ENCODE results near the gene HOTAIR. TPM values are rescaled to one million over a fixed set of nuclear protein-coding genes. Genes with fewer than 3 reads are reported as not detected.

HOTAIR gene
- total RNA-seq, 1 donor from 2014 or later: not detected

DNA sequence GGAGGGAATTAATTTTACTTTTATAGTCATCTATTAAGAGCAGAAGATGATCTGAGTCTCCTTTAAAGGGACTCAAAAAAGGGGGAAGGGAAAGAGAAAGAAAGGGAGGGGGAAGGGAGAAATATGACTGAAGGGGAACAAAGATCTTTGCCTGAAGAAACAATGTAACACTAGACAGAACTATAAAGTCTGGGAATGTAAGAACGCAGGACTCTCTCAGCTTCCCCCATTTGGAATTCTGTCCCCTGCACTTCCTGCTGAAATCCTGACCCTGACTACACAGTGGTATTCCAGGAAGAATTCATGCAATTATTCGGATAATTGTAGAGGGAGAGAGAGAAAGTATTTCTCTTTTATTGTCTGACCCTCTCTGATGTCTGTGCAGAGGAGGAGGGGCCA lies 10.4 kb downstream of the HOTAIR start:
- Histone ChIP-seq H3K4me3 (no peak overlapping the region), H3K27me3 (peaks cover 100% of the 10 kb centered on the region), H4K20me1 (ENCODE audit: low read depth) (peaks cover 75% of the 10 kb centered on the region), H3K9me3 (ENCODE audit: low read depth) (no peaks in the 10 kb centered on the region), H3K27ac (no peak overlapping the region), H3K4me2 (no peak overlapping the region), H2AFZ (replicated peaks) (no peak overlapping the region), H3F3A (ENCODE audit: low read depth) (no peaks in the 10 kb centered on the region), H3K79me2 (ENCODE audit: low read depth) (no peaks in the 10 kb centered on the region), H3K9ac (no peak overlapping the region), H3K36me3 (no peaks in the 10 kb centered on the region), H3K4me1 (no peaks in the 10 kb centered on the region)
- Mint-ChIP-seq H3K27ac (no peak overlapping the region), H3K27me3 (ENCODE audit: insufficient read depth, low read depth) (peaks cover 94% of the 10 kb centered on the region), H3K9me3 (peaks cover 13% of the 10 kb centered on the region), H3K4me3 (no peak overlapping the region), H3K36me3 (peaks cover 2% of the 10 kb centered on the region), H3K4me1 (no peaks in the 10 kb centered on the region)
- TF ChIP-seq EZH2 (IDR thresholded peaks at IDR 0.05): peak; percentile 54
- peak; percentile 19 for TF ChIP-seq EZH2phosphoT487 (IDR thresholded peaks at IDR 0.05)
- TF ChIP-seq, protein P1, sequence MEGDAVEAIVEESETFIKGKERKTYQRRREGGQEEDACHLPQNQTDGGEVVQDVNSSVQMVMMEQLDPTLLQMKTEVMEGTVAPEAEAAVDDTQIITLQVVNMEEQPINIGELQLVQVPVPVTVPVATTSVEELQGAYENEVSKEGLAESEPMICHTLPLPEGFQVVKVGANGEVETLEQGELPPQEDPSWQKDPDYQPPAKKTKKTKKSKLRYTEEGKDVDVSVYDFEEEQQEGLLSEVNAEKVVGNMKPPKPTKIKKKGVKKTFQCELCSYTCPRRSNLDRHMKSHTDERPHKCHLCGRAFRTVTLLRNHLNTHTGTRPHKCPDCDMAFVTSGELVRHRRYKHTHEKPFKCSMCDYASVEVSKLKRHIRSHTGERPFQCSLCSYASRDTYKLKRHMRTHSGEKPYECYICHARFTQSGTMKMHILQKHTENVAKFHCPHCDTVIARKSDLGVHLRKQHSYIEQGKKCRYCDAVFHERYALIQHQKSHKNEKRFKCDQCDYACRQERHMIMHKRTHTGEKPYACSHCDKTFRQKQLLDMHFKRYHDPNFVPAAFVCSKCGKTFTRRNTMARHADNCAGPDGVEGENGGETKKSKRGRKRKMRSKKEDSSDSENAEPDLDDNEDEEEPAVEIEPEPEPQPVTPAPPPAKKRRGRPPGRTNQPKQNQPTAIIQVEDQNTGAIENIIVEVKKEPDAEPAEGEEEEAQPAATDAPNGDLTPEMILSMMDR (IDR thresholded peaks at IDR 0.05): no peak
- DNase-seq (ENCODE audit: low spot score): no peak

DNA sequence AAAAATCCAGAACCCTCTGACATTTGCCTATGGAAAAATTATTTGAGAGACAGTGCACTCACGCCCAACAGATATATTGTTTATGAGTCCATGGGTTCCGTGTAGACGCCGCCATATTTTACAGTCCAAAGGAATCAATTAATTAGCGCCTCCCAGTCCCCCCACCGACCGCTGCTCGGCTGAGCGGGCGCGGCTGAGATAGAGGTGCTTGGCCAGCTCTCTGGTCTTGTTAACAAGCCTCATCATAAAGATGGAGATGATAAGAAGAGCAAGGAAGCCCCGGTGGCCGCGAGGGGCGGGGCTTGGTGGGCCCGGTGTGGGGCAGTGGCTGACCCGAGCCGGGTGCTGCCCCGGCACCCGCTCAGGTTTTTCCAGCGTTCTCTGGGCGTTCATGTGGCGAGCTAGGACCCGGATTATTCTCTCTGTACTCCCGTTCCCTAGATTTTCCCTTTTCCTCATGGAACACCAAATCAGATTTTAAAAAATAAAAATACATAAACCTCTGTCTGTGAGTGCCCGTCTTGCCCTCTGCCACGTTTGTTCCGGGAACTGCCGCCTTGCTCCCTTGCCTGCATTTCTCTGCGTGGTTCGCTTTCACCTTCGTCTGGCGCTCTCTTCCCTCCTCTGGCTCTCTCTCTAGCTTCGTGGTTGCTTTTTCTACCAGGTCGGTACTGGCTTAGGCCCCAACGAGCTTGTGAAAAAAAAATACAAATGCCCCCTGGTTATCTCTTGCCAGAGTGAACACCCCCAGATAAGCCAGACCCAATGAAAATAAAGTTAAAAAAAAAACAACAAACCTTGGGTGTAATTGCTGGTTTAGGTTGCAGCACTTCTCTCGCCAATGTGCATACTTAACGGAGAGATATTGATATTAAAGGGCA lies 11.1 kb downstream of the HOTAIR start:
- peaks cover 100% of the 10 kb centered on the region for H3K27me3 ChIP-seq
- H4K20me1 ChIP-seq (ENCODE audit: low read depth): peaks cover 71% of the 10 kb centered on the region
- no peaks in the 10 kb centered on the region for H3F3A ChIP-seq (ENCODE audit: low read depth)
- Mint-ChIP-seq H3K27me3 (ENCODE audit: insufficient read depth, low read depth) (peaks cover 93% of the 10 kb centered on the region), H3K9me3 (peaks cover 13% of the 10 kb centered on the region), H3K4me3 (no peak overlapping the region), H3K4me1 (no peaks in the 10 kb centered on the region), H3K27ac (no peak overlapping the region), H3K36me3 (peaks cover 2% of the 10 kb centered on the region)
- no peaks in the 10 kb centered on the region for H3K9me3 ChIP-seq (ENCODE audit: low read depth)
- H3K27ac ChIP-seq: no peak overlapping the region
- H3K36me3 ChIP-seq: no peaks in the 10 kb centered on the region
- H3K4me3 ChIP-seq: no peak overlapping the region
- DNase-seq (ENCODE audit: low spot score): no peak
- peak; percentile 92 for TF ChIP-seq EZH2 (IDR thresholded peaks at IDR 0.05)
- TF ChIP-seq EZH2phosphoT487 (IDR thresholded peaks at IDR 0.05): peak; percentile 93
- TF ChIP-seq, protein P1 (IDR thresholded peaks at IDR 0.05): no peak
- no peaks in the 10 kb centered on the region for H3K79me2 ChIP-seq (ENCODE audit: low read depth)
- no peaks in the 10 kb centered on the region for H3K4me1 ChIP-seq
- no peak overlapping the region for H2AFZ ChIP-seq (replicated peaks)
- H3K9ac ChIP-seq: no peak overlapping the region
- H3K4me2 ChIP-seq: no peak overlapping the region

DNA sequence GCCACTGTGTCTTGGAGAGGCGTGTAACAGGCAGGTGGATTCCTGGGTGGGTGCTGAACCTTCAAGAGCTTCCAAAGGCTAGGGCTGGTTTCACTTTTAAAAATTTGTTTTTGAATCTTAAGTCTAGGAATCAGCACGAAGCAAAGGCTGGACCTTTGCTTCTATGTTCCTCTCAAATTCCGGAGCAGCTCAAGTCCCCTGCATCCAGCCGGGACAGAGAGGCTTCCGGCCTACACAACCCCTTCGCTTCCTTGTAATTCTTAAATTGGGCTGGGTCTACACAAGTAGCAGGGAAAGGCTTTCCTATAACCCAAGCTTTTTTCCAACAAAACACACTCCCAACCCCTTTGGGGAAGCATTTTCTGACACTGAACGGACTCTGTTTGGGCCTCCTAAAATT lies 11.7 kb downstream of the HOTAIR start:
- no peaks in the 10 kb centered on the region for H3K4me1 ChIP-seq
- Mint-ChIP-seq H3K27me3 (ENCODE audit: insufficient read depth, low read depth) (peaks cover 93% of the 10 kb centered on the region), H3K27ac (no peak overlapping the region), H3K9me3 (peaks cover 15% of the 10 kb centered on the region), H3K4me3 (no peak overlapping the region), H3K4me1 (no peaks in the 10 kb centered on the region), H3K36me3 (peaks cover 2% of the 10 kb centered on the region)
- DNase-seq (ENCODE audit: low spot score): no peak
- H4K20me1 ChIP-seq (ENCODE audit: low read depth): peaks cover 64% of the 10 kb centered on the region
- H2AFZ ChIP-seq (replicated peaks): no peak overlapping the region
- no peak overlapping the region for H3K9ac ChIP-seq
- TF ChIP-seq EZH2 (IDR thresholded peaks at IDR 0.05): no peak
- no peak overlapping the region for H3K27ac ChIP-seq
- H3K79me2 ChIP-seq (ENCODE audit: low read depth): no peaks in the 10 kb centered on the region
- H3K9me3 ChIP-seq (ENCODE audit: low read depth): no peaks in the 10 kb centered on the region
- H3K4me3 ChIP-seq: no peak overlapping the region
- no peak overlapping the region for H3K4me2 ChIP-seq
- H3K27me3 ChIP-seq: peaks cover 100% of the 10 kb centered on the region
- no peaks in the 10 kb centered on the region for H3K36me3 ChIP-seq
- H3F3A ChIP-seq (ENCODE audit: low read depth): no peaks in the 10 kb centered on the region

Measured in neural progenitor cell (in vitro differentiated cells).